Measurements from ENCODE around the gene BSN. TPM values are rescaled to one million over a fixed set of nuclear protein-coding genes. Genes with fewer than 3 reads are reported as not detected.

BSN gene
- total RNA-seq, 1 experiment from 2014 or later = 0.87 TPM

- no peak for ATAC-seq
- Histone ChIP-seq H3K4me3 (ENCODE audit: low read depth in 2 of 2, low read length in 2 of 2) (no peak overlapping the region), H3K9me3 (ENCODE audit: control insufficient read depth, insufficient read depth, low read depth, low read length) (no peaks in the 10 kb centered on the region), H3K4me1 (ENCODE audit: control insufficient read depth, insufficient read depth, low read length) (no peaks in the 10 kb centered on the region), H3K27me3 (ENCODE audit: control insufficient read depth, insufficient read depth, low read length) (no peaks in the 10 kb centered on the region; the same call in 1 of the 2 replicates), H3K36me3 (ENCODE audit: control insufficient read depth, insufficient read depth, low read length) (no peaks in the 10 kb centered on the region), H3K27ac (ENCODE audit: low read length) (no peak overlapping the region)
- no peak for DNase-seq (ENCODE audit: low read depth, low spot score)
- in situ Hi-C loops (cut with HindIII; ENCODE audit: low pct_unique_long_range_greater_than_20kb, low sequenced_read_pairs) (no loop called here), intact Hi-C loops (cut with micrococcal nuclease; ENCODE audit: unreplicated experiment) (no loop called here)
- no TSS peak for BruUV-seq (replicated peaks)
- CTCF ChIA-PET = interaction anchor here (0.6 kb wide), 1 partner anchor 178 kb away, joined by 5 read pairs; the partner anchor contains the start of gene INKA1
- POLR2A ChIA-PET = no interaction called here
- TF ChIP-seq CTCF (IDR thresholded peaks at IDR 0.05) = no peak
- no peak for TF ChIP-seq TCF7L2 (IDR thresholded peaks at IDR 0.05; ENCODE audit: low read depth, low read length)
- TF ChIP-seq REST (IDR thresholded peaks at IDR 0.05; ENCODE audit: insufficient read depth in 1 of 2, low read depth in 2 of 2, low read length in 1 of 2) = no peak
- no peak for TF ChIP-seq SIN3A (IDR thresholded peaks at IDR 0.05; ENCODE audit: borderline replicate concordance, insufficient read depth, low read depth, low read length)
- no peak for TF ChIP-seq POLR2AphosphoS5 (IDR thresholded peaks at IDR 0.05; ENCODE audit: low read depth, low read length)
These were observed 70.8 kb downstream of the BSN start for GRCh38 chr3:49625071-49625470.

GRCh38 chr3:49626101-49626581 lies 71.9 kb downstream of the BSN start:
- no peaks in the 10 kb centered on the region for H3K4me1 ChIP-seq (ENCODE audit: control insufficient read depth, insufficient read depth, low read length)
- ATAC-seq (no peak), DNase-seq (ENCODE audit: low read depth, low spot score) (no peak)
- no peak overlapping the region for H3K27ac ChIP-seq (ENCODE audit: low read length)
- H3K4me3 ChIP-seq (ENCODE audit: low read depth in 2 of 2, low read length in 2 of 2) = no peak overlapping the region
- H3K36me3 ChIP-seq (ENCODE audit: control insufficient read depth, insufficient read depth, low read length) = no peaks in the 10 kb centered on the region
- no TSS peak for BruUV-seq (replicated peaks)
- intact Hi-C loops (cut with micrococcal nuclease; ENCODE audit: unreplicated experiment) (no loop called here), in situ Hi-C loops (cut with HindIII; ENCODE audit: low pct_unique_long_range_greater_than_20kb, low sequenced_read_pairs) (no loop called here)
- CTCF ChIA-PET = interaction anchor here (0.6 kb wide), 1 partner anchor 467 kb away, joined by 3 read pairs; no protein-coding TSS in a partner anchor
- no peaks in the 10 kb centered on the region for H3K9me3 ChIP-seq (ENCODE audit: control insufficient read depth, insufficient read depth, low read depth, low read length)
- TF ChIP-seq POLR2AphosphoS5 (IDR thresholded peaks at IDR 0.05; ENCODE audit: low read depth, low read length) (no peak), TCF7L2 (IDR thresholded peaks at IDR 0.05; ENCODE audit: low read depth, low read length) (no peak), CTCF (IDR thresholded peaks at IDR 0.05) (no peak), REST (IDR thresholded peaks at IDR 0.05; ENCODE audit: insufficient read depth in 1 of 2, low read depth in 2 of 2, low read length in 1 of 2) (no peak), SIN3A (IDR thresholded peaks at IDR 0.05; ENCODE audit: borderline replicate concordance, insufficient read depth, low read depth, low read length) (no peak)
- H3K27me3 ChIP-seq (ENCODE audit: control insufficient read depth, insufficient read depth, low read length) = no peaks in the 10 kb centered on the region; the same call in 1 of the 2 replicates
- POLR2A ChIA-PET = no interaction called here
